NK-92 treated with Interleukin-12 subunit alpha and Interleukin-12 subunit beta, amount 100 ng/mL, for 24 hours (cell line): ENCODE measurements around the gene POU2F1.
"Not testable (repeated sequence)": the region's sequence is repeated elsewhere in the genome, so short reads cannot be mapped to it uniquely, and the experiment has no call there.

Experiments
- DNase-seq: peaks from one replicate; lab custom pipeline; 2025; lab: John Stamatoyannopoulos, UW

The POU2F1 gene

DNA sequence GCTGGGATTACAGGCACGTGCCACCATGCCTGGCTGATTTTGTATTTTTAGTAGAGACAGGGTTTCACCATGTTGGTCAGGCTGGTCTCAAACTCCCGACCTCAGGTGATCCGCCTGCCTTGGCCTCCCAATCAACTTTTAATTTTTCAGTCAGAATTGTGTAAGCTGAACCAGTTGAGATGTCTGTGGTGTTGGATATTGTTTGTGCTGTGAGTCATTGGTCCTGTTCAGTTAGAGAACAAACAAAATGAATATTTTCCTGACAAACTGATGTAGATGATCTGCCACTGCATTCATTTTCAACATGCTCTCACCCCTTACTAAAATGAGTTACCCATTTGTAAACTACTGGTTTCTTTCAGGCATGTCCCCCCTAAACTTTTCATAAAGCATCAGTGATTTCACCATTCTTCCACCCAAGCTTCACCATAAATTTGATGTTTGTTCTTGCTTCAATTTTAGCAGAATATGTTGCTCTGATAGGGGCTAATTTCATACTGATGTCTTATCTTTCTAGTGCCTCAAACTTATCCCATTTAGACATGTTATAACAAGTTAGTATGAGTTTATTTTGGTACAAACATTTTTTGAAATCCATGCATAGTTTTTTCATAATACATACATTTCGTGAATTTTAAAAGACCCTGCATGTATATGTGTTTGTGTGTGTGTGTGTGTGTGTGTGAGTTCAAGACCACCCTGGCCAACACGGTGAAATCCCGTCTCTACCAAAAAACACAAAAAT lies 15.2 kb upstream of the POU2F1 start:
- not testable (repeated sequence) for DNase-seq

DNA sequence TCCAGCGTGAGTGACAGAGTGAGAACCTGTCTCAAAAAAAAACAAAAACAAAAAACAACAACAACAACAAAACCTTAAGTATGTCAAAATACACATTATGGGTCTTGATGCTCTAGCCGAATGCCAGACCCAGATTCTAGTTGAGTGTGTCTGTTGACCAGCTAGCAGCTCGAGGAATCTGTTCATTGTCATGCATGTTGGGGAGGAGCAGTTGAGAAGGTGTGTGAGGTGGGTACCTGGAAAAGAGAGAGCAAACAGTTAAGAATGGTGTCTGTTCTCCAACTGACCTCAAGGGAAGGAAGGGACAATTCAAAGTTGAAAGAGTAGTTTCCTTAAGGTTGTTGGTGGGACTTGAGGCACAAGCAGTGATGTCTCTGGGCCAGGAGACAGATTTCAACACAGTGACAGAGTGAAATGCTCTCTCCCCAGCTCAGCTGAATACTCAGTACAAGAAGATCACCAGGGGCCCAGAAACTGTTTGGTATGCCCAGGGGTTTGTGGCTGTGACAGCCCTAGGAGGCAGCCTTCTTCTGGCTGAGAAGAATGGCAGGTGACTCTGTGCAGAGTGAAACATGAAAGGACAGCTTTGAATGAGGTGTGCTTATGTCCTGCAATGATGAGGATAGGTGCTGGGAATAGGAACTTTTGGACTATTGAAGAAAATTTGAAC lies 14.4 kb upstream of the POU2F1 start:
- DNase-seq = no peak

DNA sequence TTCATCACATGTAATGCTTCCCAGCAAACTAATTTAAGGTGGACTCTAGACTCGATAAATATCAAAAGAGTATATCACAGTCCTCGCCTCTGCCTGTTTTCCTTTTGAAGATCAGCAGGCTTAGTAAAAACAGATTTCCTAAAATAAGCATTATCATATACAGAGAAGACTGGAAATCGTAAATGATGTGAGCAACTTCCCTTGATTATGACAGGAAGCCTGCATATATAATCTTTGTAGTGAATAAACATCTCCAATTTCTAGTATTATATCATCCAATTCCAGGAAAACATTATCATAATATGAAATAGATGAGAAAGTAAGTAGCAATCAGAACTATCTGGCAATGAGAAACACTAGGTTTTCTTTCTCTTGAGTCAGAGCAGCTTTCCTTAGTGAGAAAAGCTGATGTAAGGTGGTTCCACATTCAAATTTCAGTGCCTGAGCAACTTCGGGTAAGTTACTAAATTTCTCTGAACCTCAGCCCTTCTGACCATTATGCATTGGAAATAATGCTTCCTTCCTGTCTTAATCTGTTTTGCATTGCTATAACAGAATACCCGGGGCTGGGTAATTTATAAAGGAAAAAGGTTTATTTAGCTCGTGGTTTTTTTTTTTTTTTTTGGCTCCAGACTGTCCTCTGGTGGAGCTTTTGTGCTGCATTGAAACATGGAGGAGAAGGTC lies 12.6 kb upstream of the POU2F1 start:
- no peak for DNase-seq

- DNase-seq = no peak
Measured at GRCh38 chr1:167208624-167208976, 12.1 kb upstream of the POU2F1 start.

DNA sequence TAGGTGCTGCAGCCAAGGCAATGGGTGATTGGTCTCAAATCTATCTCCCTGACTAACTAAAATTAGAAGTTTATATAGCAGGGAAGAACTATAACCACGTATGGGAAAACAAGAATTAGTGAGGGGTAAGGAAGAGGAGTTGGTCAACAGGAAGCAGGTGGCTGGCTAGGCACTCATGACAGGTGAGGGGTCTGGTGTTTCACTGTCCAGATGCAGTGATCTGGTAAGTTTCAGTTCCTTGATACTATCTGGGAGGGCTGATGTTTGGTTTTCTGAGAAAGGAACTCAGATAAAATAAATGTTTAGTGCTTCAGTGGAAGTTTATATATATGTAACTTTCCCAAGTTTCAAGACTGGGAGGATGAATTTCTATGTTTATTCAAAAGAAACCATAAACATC lies 11.6 kb upstream of the POU2F1 start:
- no peak for DNase-seq

GRCh38 chr1:167210966-167211674 lies 9.6 kb upstream of the POU2F1 start:
- DNase-seq = no peak

GRCh38 chr1:167212025-167212424 lies 8.7 kb upstream of the POU2F1 start:
- DNase-seq = no peak

DNA sequence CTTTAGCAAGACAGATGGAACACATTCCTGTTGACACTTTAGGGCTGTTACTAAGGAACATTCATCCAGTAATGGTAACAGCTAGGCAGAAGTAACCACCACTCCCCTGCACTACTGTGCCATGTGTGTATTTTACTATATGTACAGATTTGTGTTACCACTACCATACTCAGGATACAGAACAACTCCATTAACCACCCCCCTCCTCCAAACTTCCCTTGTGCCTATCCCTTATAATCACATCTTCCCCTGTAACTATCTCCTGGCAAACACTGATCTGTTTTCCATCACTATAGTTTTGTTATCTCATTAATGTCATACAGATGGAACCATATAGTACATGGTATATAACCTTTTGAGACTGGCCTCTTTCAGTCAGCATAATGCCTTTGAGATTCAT lies 3.9 kb upstream of the POU2F1 start:
- no peak for DNase-seq

DNA sequence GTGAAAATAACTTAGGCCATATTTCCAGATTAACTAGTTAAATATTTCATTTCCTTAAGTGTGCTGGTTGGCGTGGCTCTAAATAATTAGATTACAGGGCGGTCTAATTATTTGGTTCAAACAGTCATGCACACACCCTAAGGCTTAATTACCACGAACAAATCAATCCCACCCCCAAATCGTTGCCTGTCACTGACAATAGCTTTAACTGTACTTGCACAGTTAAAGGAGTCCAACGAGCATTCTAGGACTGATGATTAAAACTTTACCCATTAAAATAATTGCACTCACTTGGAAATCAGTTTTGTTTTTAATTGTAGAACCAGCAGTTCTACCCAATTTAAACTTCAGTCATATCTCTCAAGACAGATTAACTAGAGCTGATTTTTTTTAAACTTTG lies 1.5 kb upstream of the POU2F1 start:
- DNase-seq = no peak

GRCh38 chr1:167219646-167220536 lies 795 bp upstream of the POU2F1 start:
- DNase-seq = peak; percentile 93

GRCh38 chr1:167221126-167221737 lies 546 bp downstream of the POU2F1 start:
- DNase-seq = no peak

- DNase-seq = peak; percentile 64
Measured at GRCh38 chr1:167221738-167222610, 1.3 kb downstream of the POU2F1 start.

DNA sequence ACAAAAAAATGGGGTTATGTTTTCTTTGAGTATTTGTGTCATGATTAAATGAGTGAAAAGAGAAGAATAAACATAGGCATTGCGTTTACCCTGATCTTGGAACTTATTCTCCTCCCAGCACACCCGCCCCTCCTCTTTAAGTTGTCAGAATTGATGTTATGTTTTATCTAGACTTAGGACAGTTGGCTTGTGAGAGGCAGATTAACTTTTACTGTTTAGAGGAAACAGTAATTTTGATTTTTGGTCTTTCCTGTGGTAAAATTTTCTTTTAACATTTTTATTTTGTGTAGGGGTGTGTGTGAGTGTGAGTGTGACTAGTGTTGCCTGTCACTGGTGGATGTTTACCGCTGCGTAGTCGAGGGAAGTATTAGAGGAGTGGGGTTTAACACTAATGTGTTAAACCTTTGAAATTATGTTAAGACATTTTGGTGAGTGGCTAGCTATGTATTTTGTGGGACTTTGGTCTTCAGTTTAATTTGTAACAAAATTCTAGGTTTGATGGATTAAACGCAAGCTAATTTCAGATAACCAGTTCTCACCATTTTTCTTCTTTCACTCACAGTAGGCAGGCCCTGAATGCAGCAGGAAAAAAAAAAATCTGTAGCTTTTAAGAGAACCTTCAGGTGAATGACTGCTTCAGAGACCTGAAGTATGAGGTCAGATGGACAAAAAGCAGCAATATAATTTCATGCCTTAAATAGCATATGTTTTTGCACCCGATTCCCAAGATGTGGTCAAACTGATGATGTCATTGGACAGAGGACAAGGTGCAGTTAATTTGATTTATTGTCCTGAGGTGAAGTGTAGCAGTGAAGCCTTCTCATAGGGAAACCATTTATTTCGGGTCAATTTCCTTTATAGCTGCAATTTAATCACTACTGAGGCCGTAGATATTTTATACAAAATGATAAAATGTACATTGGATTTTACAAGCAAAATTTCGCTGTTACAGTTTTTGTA lies 2.7 kb downstream of the POU2F1 start:
- DNase-seq = no peak

DNA sequence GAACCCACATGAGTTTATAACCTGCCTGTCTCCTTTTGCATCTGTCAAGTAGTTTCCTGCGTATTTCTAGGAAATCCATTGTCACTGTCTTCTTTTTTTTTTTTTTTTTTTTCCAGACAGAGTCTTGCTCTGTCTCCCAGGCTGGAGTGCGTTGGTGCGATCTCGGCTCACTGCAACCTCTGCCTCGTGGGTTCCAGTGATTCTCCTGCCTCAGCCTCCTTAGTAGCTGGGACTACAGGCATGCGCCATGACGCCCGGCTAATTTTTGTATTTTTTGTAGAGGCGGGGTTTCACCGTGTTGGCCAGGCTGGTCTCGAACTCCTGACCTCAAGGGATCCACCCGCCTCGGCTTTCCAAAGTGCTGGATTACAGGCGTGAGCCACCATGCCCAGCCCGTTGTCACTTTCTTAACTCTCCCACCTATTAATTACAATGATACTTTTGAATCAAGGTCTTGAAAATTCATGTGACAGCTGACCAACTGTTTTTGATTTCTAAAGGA lies 4.1 kb downstream of the POU2F1 start:
- DNase-seq = not testable (repeated sequence)

DNA sequence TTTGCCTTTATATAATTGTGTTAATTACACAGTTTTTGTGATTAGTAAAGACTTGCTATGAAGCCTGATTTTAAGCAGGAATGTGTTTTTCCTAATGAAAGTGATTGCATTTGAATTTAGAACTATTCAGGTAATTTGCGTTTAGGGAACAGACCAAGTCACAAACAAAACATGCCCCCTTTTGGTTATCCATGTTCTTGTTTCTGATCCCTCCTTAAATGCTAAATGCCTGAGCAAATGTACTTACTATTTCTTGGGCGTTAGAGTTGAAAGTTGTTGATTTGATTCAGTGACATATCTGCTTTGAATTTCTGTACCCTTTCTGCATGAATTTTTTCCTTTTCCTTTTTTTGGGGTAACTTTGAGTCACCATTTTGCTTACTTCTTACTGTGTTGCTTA lies 5.2 kb downstream of the POU2F1 start:
- no peak for DNase-seq

GRCh38 chr1:167227934-167228378 lies 7.3 kb downstream of the POU2F1 start:
- no peak for DNase-seq

- no peak for DNase-seq
Measured at GRCh38 chr1:167229719-167230385, 9.2 kb downstream of the POU2F1 start.

GRCh38 chr1:167230437-167230836 lies 9.8 kb downstream of the POU2F1 start:
- DNase-seq = no peak
